Kidney tubule cell (primary cell): ENCODE measurements around the gene STC2.

ENCODE experiments used
- DNase-seq: peaks from one replicate; pipeline ENCODE4 v3.0.0-alpha.2; 2018; ENCODE audit warnings: low spot score

The STC2 gene

GRCh38 chr5:173329491-173330337, 1.5 kb upstream of the STC2 start:
- peak; percentile 77 for DNase-seq

DNA sequence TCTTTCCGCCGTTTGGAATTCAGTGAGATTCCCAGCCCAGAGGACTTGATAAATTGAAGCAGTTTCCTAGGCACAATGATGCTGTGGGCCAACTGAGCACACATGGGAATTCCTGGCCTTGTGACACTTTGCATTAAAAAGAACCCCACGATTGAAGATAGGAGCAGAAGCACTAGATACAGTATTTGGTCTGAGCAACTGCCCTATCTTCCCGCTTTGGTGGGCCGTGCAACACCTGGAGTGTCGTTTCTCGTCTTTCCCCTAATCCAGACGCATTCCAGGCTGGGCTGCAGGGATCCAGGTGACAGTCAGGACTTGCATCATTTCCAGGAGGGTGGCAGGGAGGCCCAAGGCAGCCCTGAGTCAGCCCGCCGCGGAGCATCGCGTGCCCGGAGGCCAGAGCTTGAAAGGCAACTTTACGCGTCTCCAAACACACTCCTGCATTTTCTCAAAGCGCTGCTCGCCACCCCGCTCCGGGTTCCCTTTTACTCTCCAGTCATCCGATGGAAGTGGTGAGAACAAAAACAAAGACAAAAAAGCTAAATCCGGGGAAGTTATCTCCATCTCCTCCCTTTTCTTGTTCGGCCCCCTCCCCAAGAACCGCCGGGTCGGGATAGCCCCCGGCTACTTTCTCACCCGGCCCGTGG, 753 bp upstream of the STC2 start:
- peak; percentile 88 for DNase-seq

- peak; percentile 47 for DNase-seq
These were observed 898 bp downstream of the STC2 start for GRCh38 chr5:173327084-173327947.

DNA sequence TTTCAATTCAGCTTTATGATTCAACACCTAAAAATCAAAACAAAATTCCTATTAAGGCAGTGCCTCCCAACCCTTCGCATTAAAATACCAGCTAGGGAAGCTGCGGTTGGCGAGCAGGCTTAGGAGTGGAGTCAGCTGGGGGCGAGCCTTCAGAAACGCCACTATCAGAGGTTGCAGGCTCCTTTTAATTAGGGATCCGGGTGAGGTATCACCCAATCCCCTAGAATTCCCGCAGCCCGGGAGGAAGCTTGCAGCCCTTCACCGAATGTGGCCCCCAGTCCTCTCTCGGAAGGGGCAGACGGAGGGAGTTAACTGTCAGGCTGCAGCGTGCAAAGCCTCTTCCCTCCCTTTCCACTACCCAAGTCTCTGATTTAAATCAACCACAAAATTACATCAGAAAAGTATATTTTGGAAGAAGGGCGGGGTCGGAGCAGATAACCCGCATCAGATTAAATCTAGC, 1.7 kb downstream of the STC2 start:
- peak; percentile 84 for DNase-seq

GRCh38 chr5:173325091-173325698, 3.0 kb downstream of the STC2 start:
- no peak for DNase-seq

- DNase-seq: peak; percentile 65
These were observed 3.9 kb downstream of the STC2 start for GRCh38 chr5:173324115-173325001.

- no peak for DNase-seq
These were observed 4.5 kb downstream of the STC2 start for GRCh38 chr5:173323799-173324114.

GRCh38 chr5:173323106-173323798, 5.0 kb downstream of the STC2 start:
- DNase-seq: no peak

DNA sequence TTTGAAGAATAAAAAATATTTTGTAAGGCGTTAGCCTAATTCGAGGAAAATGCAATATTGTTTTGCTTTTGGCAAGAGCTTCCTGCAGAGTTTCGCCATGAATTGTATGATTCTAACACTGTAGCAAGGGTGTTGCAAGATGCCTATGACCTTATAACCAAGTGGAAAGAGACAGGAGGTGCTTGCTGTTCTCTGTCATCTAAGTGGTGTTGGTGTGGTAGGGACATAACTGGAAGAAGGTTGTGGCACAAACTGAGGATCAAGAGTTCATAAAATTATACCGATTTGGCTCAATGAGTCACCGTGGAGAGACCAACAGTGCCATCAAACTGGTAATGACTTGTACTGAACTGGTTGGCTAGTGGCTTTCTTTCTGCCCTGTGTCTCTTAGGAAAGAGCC, 6.3 kb downstream of the STC2 start:
- DNase-seq: no peak

DNA sequence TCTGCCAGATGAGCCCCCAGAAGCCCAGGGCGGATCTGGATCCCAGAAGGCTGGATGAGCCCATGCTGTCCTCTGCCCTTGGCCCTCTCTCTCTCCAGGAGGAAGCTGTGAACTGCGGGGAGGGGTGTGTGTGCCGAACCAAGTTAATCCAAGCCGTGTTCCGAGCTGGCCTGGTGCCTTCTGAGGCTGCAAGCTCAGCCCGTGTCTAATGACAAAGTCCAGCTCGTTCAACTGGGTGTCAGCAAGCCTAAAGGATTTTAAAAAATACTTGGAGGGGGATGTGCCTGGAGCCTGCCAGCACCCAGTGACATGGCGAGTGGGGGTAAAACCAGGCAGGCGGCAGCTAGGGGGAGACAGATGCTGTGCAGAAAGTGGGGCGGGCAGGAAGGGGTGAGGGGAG, 8.0 kb downstream of the STC2 start:
- DNase-seq: no peak

GRCh38 chr5:173319646-173320045, 8.6 kb downstream of the STC2 start:
- no peak for DNase-seq

DNA sequence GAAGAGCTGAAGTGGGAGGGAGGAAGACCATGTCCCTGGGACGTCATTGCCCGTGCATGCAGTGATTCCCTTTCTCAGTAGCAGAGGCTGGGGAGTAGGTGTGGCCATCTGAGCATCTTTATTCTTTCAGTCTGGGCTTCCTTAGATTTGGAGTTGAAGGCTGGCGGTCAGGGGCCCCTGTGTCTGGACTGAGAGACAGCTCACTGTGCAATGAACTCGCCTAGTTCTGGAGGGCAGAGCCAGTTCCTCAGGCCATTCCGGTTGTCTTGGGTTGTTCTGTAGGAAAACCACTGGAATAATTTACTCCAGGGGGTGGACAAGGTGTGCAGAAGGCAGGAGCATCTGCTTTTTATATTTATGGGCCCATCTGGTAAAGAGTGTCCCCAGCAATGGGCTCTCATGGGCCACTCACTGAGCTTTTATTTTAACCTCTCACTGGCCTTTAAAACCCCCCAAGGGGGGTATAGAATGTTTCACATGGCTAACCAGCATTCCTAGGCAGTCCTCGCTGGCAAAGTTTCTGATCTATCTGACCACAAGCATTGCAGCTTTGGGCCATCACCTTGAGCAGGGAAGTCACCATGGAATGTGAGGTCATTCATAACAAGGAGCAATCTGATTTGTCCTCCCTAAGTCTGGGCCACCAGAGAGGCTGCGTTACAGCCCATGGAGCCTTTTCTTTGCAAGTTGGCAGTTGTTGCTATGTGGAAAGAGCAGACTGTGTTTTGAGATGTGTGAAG, 9.2 kb downstream of the STC2 start:
- peak; percentile 77 for DNase-seq

DNA sequence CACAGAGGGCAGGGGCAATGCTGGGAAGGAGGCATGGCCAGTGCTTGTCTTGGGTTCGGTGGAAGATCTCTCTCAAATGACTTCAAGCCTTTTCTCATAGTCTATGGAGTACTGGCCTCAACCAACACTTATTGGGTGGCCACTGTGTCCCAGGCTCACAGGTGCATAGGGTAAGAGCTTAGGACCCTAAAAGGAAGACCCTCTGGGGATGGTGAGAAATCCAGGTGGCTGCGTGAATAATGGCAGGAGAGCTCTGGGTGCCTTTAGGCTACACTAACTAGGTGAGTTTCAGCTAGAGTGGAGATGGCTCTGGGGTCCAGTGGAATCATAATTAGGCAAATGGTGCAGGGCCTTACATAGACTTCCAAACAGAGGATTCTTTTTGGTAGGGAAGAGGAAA, 9.9 kb downstream of the STC2 start:
- no peak for DNase-seq

DNA sequence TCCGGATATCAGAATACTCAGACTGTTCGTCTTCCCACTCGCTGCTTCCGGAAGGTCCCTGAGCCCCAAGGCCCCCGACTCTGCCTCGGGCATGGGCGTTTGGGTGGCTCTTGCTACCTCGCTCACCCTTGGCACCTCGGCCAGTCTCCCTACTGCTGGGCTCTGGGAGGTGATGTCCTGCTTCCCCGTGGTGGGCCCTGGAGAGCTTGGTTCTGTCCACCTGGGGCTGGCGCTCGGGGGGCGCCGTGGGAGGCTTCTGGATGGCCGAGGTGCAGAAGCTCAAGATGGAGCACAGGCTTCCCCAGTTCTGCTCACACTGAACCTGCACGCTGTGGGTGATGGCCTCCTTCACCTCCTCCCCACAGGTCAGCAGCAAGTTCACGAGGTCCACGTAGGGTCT, 10.4 kb downstream of the STC2 start:
- no peak for DNase-seq

GRCh38 chr5:173317091-173317730, 11.0 kb downstream of the STC2 start:
- no peak for DNase-seq

DNA sequence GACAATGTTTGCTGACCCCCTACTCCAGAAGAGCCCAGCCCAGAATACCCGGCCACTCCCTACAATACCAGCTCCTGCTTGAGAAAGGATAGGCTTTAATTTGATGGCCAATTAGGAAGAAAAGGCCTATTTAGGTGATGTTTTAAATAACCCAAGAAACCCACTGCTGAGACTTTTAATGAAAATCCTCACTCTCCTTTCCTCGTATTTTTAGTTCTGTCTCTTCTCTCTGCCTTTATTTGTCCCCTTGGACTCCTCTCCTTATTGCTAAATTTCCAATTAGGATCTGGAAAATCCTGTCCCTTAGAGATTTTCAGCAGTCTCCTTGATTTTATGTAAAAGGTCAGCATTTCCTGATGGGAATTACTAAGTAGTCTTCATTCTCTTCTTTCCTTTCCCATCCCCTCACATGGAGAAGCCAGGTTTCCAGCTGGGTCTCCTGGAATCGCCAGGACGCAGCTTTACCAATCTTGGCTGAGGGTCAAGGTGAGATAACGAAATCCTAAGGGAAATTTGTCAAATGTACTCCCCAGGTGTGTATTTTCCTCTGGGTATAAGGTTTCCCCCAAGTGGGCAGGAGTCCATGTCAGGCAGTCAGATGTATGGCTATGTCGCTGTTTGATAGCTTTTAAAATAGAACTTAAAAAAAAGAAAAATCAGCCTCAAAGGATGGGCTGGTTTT, 11.7 kb downstream of the STC2 start:
- DNase-seq: no peak

GRCh38 chr5:173315495-173316338, 12.5 kb downstream of the STC2 start:
- peak; percentile 96 for DNase-seq
